GM23338 (cell line): ENCODE measurements around the gene AHDC1.

Source experiments
- CREB1 ChIP-seq: fragments of 250-450 bp; sonication (Bioruptor Pico); IDR thresholded peaks from 2 replicates; pipeline ENCODE4 v1.5.0; 2020; ENCODE audit warnings: low read depth, mild to moderate bottlenecking, moderate library complexity
- EZH2 ChIP-seq: fragments of 200-600 bp; sonication (generic); IDR thresholded peaks from one replicate; pipeline ENCODE4 v1.8.0; 2017; ENCODE audit warnings: antibody characterized with exemption, mild to moderate bottlenecking, low read depth; ENCODE audit not compliant: unreplicated experiment
- JUNB ChIP-seq: IDR thresholded peaks from one replicate; pipeline ENCODE4 v1.6.1; 2016; ENCODE audit warnings: antibody characterized with exemption; ENCODE audit not compliant: unreplicated experiment
- POLR2AphosphoS5 ChIP-seq: IDR thresholded peaks from 2 replicates; pipeline ENCODE4 v1.6.1; 2016; ENCODE audit warnings: antibody characterized with exemption, low read depth
- STAT1 ChIP-seq: IDR thresholded peaks from one replicate; pipeline ENCODE4 v1.6.1; 2016; ENCODE audit warnings: antibody characterized with exemption; ENCODE audit not compliant: unreplicated experiment
- ZNF114 ChIP-seq: fragments of 250-450 bp; sonication (Bioruptor Pico); IDR thresholded peaks from 2 replicates; pipeline ENCODE4 v1.5.0; 2020; ENCODE audit warnings: mild to moderate bottlenecking, moderate library complexity
- TF ChIP-seq, protein P1 (sequence below), 2 experiments: fragments of 200-600 bp in 1 of 2; sonication (generic) in 1 of 2; conservative IDR thresholded peaks; 2 replicates each; pipeline versions ENCODE4 v1.5.1 to v1.6.1; 2016 to 2017; ENCODE audit warnings: antibody characterized with exemption in 2 of 2, low read depth in 2 of 2, mild to moderate bottlenecking in 2 of 2, moderate library complexity in 1 of 2
- TF ChIP-seq, protein P2 (sequence below): IDR thresholded peaks from 2 replicates; pipeline ENCODE4 v1.6.1; 2016; ENCODE audit warnings: antibody characterized with exemption
- TF ChIP-seq, protein P3 (sequence below): IDR thresholded peaks from one replicate; pipeline ENCODE4 v1.6.1; 2018; ENCODE audit warnings: antibody characterized with exemption; ENCODE audit not compliant: unreplicated experiment

DNA sequence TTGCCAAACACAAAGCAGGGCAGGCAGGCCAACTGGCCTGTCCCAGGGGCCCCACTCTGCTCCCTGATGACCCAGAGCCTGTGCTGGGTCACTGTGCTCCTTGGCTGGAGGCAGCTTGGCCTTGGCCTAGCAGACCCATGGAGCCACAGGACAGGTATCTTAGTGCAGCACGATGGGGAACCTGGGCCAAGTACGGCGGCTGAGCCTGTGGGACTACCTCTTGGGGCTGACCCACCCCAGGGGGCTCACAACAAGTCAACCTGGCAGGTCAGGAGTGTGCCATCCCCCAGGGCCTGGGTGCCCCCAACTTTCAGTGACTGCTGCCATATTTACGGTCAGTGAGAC lies 41.1 kb upstream of the AHDC1 start:
- TF ChIP-seq, protein P1, sequence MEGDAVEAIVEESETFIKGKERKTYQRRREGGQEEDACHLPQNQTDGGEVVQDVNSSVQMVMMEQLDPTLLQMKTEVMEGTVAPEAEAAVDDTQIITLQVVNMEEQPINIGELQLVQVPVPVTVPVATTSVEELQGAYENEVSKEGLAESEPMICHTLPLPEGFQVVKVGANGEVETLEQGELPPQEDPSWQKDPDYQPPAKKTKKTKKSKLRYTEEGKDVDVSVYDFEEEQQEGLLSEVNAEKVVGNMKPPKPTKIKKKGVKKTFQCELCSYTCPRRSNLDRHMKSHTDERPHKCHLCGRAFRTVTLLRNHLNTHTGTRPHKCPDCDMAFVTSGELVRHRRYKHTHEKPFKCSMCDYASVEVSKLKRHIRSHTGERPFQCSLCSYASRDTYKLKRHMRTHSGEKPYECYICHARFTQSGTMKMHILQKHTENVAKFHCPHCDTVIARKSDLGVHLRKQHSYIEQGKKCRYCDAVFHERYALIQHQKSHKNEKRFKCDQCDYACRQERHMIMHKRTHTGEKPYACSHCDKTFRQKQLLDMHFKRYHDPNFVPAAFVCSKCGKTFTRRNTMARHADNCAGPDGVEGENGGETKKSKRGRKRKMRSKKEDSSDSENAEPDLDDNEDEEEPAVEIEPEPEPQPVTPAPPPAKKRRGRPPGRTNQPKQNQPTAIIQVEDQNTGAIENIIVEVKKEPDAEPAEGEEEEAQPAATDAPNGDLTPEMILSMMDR (conservative IDR thresholded peaks at IDR 0.05; ENCODE audit: low read depth in 2 of 2): no peak
- TF ChIP-seq, protein P2, sequence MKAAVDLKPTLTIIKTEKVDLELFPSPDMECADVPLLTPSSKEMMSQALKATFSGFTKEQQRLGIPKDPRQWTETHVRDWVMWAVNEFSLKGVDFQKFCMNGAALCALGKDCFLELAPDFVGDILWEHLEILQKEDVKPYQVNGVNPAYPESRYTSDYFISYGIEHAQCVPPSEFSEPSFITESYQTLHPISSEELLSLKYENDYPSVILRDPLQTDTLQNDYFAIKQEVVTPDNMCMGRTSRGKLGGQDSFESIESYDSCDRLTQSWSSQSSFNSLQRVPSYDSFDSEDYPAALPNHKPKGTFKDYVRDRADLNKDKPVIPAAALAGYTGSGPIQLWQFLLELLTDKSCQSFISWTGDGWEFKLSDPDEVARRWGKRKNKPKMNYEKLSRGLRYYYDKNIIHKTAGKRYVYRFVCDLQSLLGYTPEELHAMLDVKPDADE: no peak
- TF ChIP-seq POLR2AphosphoS5: no peak
- no peak for TF ChIP-seq STAT1
- TF ChIP-seq, protein P3, sequence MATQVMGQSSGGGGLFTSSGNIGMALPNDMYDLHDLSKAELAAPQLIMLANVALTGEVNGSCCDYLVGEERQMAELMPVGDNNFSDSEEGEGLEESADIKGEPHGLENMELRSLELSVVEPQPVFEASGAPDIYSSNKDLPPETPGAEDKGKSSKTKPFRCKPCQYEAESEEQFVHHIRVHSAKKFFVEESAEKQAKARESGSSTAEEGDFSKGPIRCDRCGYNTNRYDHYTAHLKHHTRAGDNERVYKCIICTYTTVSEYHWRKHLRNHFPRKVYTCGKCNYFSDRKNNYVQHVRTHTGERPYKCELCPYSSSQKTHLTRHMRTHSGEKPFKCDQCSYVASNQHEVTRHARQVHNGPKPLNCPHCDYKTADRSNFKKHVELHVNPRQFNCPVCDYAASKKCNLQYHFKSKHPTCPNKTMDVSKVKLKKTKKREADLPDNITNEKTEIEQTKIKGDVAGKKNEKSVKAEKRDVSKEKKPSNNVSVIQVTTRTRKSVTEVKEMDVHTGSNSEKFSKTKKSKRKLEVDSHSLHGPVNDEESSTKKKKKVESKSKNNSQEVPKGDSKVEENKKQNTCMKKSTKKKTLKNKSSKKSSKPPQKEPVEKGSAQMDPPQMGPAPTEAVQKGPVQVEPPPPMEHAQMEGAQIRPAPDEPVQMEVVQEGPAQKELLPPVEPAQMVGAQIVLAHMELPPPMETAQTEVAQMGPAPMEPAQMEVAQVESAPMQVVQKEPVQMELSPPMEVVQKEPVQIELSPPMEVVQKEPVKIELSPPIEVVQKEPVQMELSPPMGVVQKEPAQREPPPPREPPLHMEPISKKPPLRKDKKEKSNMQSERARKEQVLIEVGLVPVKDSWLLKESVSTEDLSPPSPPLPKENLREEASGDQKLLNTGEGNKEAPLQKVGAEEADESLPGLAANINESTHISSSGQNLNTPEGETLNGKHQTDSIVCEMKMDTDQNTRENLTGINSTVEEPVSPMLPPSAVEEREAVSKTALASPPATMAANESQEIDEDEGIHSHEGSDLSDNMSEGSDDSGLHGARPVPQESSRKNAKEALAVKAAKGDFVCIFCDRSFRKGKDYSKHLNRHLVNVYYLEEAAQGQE: no peak
- no peak for TF ChIP-seq EZH2
- TF ChIP-seq JUNB: no peak
- TF ChIP-seq CREB1: no peak
- no peak for TF ChIP-seq ZNF114 (CRISPR knock-in tag)
